ENCODE data around the gene SH3TC1. TPM values are rescaled to one million over a fixed set of nuclear protein-coding genes. Genes with fewer than 3 reads are reported as not detected.

Gene SH3TC1
- total RNA-seq, 6 donors from 2014 or later, result 34.1 to 193 (median 81.4) TPM

DNA sequence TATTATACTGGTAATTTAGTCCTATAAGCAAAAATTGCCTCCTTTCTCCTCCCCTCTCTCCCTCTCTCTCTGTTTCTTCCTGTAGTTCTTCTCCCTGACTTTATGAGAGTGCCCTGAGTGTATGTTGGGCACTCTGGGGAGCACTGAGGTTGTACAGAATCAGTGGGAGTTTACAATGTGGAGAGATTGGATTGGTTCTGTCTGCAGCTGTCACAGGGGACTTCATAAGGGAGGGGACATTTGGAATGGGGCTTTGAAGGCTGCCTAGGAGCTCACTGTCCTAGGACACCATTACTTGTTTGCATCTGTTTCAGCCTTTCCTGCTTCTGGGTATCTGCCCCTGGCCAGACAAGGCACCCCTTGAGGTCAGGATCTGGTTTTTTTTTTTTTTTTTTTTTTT lies 22.9 kb downstream of the SH3TC1 start:
- Histone ChIP-seq H3K36me3 (peaks cover 0 to 82% (median 51%) of the 10 kb centered on the region in 4 donors), H3K27ac (peak overlapping the region; percentile 49 to 65 (median 61)), H3K4me3 (no peak overlapping the region), H3K27me3 (no peaks in the 10 kb centered on the region), H3K4me1 (peaks cover 7 to 20% (median 9%) of the 10 kb centered on the region in 4 donors), H3K9me3 (no peaks in the 10 kb centered on the region)
- ATAC-seq (ENCODE audit: low FRiP score in 2 of 2) (no peak), DNase-seq (no peak)
- TF ChIP-seq EP300 (IDR thresholded peaks at IDR 0.05) (no peak), POLR2AphosphoS5 (IDR thresholded peaks at IDR 0.05) (no peak), POLR2A (IDR thresholded peaks at IDR 0.05) (no peak)
- TF ChIP-seq, protein P1, sequence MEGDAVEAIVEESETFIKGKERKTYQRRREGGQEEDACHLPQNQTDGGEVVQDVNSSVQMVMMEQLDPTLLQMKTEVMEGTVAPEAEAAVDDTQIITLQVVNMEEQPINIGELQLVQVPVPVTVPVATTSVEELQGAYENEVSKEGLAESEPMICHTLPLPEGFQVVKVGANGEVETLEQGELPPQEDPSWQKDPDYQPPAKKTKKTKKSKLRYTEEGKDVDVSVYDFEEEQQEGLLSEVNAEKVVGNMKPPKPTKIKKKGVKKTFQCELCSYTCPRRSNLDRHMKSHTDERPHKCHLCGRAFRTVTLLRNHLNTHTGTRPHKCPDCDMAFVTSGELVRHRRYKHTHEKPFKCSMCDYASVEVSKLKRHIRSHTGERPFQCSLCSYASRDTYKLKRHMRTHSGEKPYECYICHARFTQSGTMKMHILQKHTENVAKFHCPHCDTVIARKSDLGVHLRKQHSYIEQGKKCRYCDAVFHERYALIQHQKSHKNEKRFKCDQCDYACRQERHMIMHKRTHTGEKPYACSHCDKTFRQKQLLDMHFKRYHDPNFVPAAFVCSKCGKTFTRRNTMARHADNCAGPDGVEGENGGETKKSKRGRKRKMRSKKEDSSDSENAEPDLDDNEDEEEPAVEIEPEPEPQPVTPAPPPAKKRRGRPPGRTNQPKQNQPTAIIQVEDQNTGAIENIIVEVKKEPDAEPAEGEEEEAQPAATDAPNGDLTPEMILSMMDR (IDR thresholded peaks at IDR 0.05), result no peak

DNA sequence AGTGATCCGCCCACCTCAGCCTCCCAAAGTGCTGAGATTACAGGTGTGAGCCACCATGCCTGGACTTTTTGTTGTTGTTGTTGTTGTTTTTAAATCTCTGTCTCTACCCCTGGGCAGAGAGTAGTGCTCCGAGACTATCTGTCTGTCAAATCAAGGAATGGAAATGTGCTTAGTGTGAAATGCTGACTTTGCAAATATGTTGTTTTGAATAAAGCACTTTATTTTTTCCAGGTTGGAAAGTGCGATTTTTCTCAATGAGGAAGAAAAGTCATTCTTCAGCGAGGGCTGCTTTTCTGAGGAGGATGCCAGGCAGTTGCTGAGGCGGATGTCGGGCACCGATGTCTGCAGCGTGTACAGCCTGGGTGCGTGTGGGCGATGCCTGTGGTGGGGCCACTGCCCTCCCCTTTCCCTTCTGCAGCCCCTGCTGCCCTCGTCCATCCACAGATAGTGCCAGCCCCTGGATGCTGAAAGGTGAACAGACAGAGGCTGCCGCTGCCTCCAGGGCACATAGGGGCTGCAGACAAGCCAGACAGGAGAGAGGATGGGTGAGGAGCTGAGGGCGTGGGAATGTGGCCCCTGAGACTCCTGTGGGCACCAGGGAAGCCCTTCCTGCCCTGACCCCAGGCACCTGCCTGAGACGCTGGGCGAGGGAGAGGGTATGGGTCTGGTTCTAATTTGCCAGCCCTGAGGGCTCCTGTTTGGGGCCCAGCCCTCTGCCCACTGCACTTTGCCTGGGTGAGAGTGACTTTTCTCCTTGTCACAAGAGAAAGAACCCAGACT lies 23.7 kb downstream of the SH3TC1 start:
- TF ChIP-seq EP300 (IDR thresholded peaks at IDR 0.05) (no peak), POLR2AphosphoS5 (IDR thresholded peaks at IDR 0.05) (no peak), POLR2A (IDR thresholded peaks at IDR 0.05) (no peak)
- TF ChIP-seq, protein P1 (IDR thresholded peaks at IDR 0.05), result no peak
- H3K36me3 ChIP-seq, result peaks cover 0 to 84% (median 55%) of the 10 kb centered on the region in 4 donors

DNA sequence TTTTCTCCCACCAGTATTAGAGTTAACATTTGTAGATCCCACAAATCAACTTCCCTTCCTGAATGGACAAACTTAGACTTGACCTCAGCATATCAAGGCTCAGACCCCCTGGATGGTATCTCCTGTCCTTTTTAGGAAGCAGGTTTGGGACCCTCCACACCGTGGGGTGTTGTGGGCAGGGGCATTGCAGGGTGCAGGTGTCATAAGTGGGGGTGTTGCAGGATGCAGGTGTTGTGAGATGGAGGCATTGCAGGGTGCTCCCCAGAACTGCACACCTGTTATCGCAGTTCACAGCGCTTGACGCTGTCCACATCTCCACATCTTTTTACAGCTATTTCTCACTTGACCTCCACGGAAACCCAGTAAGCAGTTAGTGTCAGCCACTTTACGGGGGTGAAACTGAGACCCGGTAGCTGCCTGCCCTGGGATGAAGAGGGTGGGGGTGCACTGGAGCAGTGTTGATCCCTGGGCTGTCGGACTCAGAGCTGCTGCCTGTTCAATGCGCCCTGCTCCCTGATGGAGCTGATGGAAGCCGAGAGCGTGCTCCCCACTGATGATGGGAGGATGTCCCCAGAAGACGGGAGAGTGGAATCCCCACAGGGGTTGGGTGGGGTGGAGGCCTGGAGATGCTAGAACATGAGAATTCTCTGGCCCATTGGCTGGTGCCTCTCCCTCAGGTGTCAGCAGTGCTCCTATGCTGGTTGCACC lies 25.3 kb downstream of the SH3TC1 start:
- 80 to 88% methylated on average over 3 to 12 of the region's 12 CpGs for WGBS, 2 donors
- no peak overlapping the region for H3K4me3 ChIP-seq
- TF ChIP-seq, protein P1 (IDR thresholded peaks at IDR 0.05), result no peak
- TF ChIP-seq POLR2AphosphoS5 (IDR thresholded peaks at IDR 0.05) (no peak), EP300 (IDR thresholded peaks at IDR 0.05) (no peak), POLR2A (IDR thresholded peaks at IDR 0.05) (no peak)
- ATAC-seq (ENCODE audit: low FRiP score in 2 of 2) (no peak), DNase-seq (no peak)
- no peak overlapping the region for H3K27ac ChIP-seq
- no peaks in the 10 kb centered on the region for H3K27me3 ChIP-seq
- peaks cover 0 to 80% (median 41%) of the 10 kb centered on the region in 4 donors for H3K36me3 ChIP-seq
- H3K9me3 ChIP-seq, result no peaks in the 10 kb centered on the region
- peaks cover 22 to 35% (median 28%) of the 10 kb centered on the region in 4 donors for H3K4me1 ChIP-seq

More for the DNA sequence above, 23.7 kb downstream of the SH3TC1 start:
- ATAC-seq (ENCODE audit: low FRiP score in 2 of 2) (no peak), DNase-seq (peak in 1 of 2 donors; percentile 45)
- Histone ChIP-seq H3K4me1 (peaks cover 11 to 22% (median 14%) of the 10 kb centered on the region in 4 donors), H3K27me3 (no peaks in the 10 kb centered on the region), H3K27ac (peak overlapping the region in 3 of 4 donors; percentile 60 to 65 (median 62)), H3K9me3 (no peaks in the 10 kb centered on the region), H3K4me3 (no peak overlapping the region)
- WGBS, 2 donors, result 95 to 97% methylated on average over 13 to 15 of the region's 15 CpGs

DNA sequence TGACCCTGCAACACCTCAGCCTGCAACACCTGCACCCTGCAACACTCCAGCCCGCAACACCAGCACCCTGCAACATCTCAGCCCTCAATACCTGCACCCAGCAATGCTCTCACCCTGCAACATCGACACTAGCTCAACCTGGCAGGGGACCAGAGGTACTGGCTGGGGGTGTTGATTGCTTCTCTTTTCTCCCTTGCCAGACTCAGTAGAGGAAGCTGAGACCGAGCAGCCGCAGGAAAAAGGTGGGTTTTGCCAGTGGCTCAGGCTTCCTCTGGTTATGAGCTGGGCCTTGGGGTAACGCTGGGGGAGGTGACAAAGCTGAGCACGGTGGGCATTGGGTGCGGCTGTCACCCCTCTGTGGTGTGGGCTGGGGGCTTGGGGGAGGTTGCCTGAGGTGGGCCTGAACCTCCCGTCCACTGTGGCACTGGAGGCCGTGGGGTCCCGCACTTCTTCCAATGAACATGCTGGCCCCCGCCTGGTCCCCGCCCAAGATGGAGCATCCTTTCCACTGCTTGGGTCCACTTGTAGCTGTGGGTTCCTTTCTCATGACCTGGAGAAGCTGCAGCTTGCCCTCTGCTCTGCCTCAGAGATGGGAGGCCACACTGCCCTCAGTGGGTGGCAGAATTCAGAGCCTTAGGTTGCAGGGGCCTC lies 26.0 kb downstream of the SH3TC1 start:
- no peaks in the 10 kb centered on the region for H3K9me3 ChIP-seq
- WGBS, 2 donors, result 68 to 79% methylated on average over 4 to 12 of the region's 12 CpGs
- peaks cover 22 to 35% (median 28%) of the 10 kb centered on the region in 4 donors for H3K4me1 ChIP-seq
- no peak overlapping the region for H3K27ac ChIP-seq
- H3K27me3 ChIP-seq, result no peaks in the 10 kb centered on the region
- TF ChIP-seq POLR2AphosphoS5 (IDR thresholded peaks at IDR 0.05), result no peak
- TF ChIP-seq, protein P1 (IDR thresholded peaks at IDR 0.05), result no peak
- no peak for TF ChIP-seq POLR2A (IDR thresholded peaks at IDR 0.05)
- TF ChIP-seq EP300 (IDR thresholded peaks at IDR 0.05), result no peak
- H3K36me3 ChIP-seq, result peaks cover 0 to 74% (median 34%) of the 10 kb centered on the region in 4 donors
- H3K4me3 ChIP-seq, result no peak overlapping the region
- no peak for ATAC-seq (ENCODE audit: low FRiP score in 2 of 2)
- peak in 1 of 2 donors; percentile 35 for DNase-seq
